C1 segment of cervical spinal cord (tissue), 14 donors: ENCODE results near the gene PRKAR1B.

ENCODE experiments used
- DNase-seq, 14 donors: peaks; one replicate each; lab custom pipeline; 2025; lab: John Stamatoyannopoulos, UW

The PRKAR1B gene

DNA sequence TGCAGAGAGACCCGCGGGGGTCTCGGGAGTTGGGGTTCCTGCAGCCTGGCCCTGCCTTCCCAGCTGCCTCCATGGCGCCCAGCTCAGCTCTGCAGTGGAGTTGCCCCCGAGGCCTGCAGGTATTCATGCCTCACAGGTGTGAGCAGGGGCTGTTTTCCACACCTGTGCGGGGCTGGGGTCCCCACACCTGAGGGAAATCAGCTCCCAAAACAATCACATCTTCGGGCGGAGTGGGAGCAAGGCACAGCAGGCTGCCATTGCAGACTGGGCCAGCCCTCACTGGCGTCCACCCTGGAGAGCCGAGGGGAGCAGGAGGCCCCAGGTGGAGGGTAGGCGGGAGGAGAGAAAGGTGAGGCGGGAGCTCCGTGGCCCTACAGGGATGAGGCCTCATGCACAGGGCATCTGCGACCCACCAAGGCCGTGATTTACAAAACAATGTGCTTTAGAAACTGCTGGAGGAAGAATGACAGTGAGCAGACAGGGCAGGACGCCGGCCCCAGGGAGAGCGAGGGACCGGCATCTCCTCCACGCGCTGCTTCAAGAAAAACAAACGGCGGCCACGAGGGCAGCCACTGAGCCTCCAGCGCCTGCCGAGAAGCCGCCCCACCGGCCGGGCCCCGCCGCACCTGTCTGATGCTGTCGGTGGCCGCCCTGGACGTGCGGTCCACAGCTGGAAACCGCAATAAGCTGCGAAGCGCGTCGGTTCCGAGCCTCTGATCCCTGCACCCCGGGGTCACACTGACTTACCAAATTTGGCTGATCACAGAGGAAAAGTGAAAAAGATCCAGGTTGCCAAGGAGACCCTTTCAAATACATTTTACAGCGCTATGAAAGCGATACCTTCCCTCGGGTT is 154.4 kb downstream of the PRKAR1B start:
- no peak for DNase-seq

DNA sequence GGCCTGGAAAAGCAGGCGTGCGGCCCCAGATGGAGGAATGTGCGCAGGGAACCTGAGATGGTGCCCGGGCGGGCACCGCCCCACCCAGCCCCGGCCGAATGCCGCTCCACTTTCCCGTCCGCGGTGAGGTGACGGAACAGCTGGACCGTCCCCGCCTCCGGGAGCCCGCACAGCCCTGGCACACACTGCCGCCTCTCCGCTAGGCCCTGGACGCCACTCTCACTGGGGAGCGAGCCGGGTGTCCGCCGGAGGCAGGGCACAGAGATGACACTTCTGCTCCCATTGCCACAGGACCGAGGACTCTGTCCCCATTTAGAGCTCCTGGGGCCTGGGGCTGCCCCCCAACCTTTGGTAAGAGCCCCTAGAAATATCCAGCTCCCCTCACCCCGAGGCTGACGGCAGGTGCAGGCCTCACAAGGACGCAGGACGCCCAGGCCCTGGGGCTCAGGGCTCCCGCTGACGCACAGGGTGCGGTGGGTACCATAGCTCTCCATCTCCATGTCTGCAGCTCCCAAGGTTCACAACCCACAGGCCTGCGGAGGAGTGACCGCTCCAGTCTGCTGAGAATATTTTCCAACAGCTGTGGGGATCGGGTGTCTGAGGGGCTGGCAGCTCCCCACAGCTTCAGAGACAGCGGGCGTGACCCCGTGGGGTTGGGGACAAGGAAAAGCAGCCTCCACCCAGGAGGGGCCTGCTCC is 155.2 kb downstream of the PRKAR1B start:
- DNase-seq = no peak

DNA sequence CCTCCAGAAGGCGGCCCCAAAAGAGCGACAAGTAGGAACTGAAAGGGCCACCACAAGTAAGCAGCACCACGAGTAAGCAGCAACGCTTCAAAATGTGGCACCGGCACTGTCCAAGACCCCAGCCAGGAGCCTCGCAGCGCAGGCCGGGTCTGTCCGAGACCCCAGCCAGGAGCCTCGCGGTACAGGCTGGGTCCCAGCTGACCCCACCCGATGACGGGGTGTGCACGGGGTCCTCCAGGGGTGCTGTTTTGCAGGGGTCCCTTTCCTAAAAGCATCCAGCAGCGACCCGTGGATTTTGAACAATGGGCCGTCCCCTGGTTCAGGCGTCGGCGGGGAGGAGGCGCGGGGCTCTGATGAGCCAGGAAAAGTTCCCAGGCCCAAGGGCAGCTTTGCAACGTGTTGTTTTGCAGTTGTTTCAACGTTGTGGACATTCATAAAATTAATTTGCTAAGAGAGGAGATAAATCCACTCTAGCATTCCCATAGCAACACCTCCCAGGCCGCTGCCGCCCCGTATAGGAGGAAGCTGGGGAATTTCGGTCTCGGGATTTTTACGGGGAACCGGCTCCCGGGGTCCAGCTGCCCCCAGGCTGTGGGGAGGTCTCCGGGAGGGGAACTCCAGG is 155.9 kb downstream of the PRKAR1B start:
- no peak for DNase-seq

DNA sequence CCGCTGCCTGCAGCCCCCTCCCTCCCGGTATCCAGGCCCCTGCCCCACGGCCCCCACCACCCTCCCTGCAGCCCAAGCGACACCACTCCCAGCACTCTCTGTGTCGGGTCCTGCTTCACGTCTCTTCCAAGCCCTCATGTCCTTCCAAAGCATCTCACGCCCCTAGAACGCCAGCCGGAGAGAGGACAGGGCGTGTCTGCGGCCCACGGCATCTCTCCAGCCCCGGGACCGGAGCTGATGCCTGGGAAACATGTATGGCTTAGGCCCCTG is 156.3 kb downstream of the PRKAR1B start:
- no peak for DNase-seq

DNA sequence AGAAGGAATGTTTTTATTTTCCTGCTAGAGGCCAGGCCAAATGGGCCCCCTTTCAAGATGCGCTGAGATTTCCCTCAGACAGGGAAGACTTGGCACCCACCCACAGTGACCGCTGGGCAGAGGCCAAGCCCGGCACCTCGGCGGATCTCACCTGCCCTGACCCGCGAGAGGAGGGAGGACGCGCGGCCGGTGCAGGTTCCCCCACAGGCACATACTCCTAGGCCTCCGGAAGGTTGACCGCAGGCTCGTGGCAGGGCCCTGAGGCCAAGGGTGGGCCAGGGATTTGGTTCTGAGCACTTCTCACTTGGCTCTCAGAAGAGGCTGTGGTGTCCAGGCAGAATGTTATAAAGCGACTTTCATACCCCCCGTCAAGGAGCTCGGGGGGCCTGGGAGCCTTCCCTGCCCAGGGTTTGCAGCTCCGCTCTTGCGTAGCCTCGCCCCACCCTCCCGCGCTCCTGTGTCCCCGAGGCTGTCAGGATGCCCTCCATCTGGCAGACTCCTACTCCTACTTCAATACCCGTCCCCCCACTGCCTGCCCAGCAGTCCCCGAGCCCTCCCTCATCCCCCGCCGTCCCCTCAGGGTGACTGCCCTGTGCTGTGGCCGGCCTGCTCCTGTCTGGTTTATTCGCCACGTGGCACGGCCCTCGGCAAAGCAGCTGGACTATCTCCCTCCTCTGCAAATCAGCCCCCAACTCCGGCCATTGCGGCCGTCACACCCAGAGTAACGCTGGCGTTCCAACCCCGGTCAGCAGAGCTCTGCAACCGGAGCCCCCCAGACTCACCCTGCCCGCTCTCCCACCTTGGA is 156.9 kb downstream of the PRKAR1B start:
- no peak for DNase-seq

DNA sequence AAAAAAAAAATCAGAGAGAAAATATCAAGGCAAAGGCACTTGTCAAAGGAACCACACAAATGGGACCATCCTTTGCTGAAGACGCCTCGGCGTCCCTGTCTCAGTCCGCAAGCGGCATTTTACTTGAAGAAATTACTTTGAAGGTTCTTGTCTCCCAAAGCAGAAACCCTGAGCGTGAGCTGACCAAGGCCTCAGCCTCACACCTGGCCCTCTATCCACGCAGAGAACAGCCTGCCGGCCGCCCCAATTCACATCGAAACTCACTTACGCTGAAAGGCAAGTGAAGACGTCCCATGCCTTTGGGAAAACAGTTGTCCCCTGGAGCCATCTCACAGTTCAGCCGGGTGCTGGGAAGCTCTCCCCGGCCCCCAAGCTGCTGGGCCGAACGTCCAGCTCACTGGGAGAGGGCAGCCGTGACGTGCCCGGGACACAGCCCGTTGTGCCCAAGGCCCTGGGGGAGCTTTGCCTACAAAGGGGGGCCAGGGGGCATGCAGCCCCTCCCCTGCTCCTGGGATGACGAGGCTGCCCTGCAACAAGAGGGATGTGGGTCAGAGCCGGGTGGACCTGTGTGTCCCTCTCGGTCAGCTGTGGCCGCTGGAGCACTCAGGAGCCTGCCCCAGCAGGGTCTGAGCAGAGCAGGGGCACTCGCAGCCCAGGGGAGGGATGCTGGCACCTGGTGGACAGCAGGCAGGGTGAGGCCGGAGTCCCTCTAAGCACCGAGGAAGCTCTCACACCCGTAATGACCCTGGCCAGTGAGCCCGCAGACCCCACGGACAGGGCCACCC is 157.8 kb downstream of the PRKAR1B start:
- DNase-seq = no peak

DNA sequence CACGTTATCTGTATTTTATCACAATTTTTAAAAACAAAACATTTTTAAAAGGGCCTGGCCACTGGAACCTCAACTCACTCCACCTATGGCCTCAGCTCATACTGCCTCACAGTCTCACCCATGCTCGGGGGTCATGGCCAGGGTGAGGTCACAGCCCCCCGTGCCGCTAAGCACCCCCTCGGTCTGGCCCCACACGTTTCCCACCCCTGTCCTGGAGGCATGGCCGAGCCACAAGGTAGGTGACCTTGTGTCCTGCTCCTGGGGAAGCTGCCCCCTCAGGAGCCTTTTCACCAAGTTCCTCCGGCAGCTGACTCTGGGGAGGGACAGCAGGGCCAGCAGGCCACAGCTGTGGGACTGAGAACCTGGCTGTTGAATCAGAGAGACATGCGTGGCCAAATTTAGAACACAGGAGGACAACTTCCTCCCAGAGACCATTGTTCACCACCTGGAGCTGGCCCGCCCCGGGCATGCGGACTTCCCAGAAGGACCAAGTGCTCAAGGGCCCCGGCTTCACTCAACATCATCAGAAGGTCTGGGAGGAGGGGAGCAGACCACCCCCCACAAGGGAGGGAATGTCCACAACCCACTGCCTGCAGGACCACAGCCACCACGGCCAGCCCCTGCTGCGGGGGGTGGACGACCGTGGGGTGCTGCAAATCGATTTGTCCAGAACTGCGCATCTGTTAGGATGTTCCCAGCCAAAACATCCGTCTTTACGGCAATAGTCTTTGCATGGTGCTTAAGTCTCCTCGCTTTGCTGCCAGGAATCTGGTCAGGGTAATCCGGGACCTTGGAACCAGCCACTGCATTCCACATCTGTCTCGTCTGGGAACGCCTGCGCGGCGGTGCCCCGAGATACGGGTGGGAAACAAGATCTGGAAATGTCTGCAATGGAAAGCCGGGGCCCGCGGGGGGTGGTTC is 158.8 kb downstream of the PRKAR1B start:
- DNase-seq = no peak

DNA sequence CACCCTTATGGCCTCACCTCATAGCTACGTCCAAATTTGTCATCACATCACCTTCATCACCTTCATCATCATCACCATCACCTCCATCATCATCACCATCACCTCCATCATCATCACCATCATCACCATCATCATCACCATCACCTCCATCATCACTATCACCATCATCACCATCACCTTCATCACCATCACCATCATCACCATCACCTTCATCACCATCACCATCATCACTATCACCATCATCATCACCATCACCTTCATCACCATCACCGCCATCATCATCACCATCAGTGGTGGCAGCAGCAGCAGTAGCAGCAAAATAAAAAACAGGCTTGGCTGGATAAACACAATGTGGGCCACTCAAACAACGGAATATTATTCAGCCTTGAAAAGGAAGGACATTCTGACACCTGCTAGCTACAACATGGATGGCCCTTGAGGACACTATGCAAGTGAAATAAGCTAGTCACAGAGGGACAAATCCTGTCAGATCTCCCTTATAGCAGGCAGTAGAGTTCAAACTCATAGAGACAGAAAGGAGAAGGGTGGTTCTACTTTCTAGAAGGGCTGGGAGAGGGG is 159.7 kb downstream of the PRKAR1B start:
- DNase-seq = no peak

DNA sequence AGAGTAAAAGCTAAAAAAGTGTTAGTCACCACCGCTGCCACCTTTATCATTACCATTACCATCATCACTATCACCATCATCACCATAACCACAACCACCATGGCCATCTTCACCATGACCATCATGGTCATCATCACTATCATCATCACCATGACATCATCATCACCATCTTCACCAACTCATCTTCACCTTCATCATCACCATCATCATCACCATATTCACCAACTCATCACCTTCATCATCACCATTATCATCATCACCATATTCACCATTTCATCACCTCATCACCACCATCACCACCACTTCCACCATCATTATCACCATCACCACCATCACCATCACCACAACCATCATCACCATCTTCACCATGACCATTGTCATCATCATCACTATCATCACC is 161.0 kb downstream of the PRKAR1B start:
- DNase-seq = no peak

DNA sequence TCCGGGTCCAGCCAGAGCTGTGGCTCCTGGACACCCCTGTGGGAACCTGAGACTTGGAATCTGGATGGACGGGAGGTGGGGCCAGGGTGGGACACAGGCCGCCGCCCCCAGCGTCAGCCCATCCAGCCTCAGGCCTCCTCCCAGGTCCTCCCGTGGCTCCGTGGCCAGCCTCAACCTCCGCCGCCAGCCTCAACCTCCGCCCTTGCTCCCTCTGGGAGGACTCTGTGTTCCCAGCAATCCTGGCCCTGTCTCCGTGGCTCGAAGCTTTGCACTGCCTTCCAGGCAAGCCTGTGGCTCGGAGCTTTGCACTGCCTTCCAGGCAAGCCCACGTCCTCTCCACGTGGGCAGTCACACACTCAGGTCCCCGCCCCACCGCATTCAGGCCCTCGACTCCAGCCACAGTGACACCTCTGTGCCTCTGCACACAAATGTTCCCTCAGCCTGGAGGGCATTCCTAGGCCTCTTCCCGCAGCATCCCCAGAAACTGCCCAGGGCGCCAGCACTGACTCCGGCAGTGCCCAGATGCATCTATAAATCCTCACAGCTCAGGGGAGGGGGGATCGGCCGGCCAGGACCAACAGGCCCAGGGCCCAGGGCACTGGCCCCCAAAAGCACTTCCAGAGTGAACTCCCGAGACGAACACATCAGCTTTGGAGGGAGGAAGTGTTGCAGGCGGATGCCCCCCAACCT is 162.8 kb downstream of the PRKAR1B start:
- DNase-seq = peak in 8 of 14 donors; percentile 31 to 89 (median 62)

DNA sequence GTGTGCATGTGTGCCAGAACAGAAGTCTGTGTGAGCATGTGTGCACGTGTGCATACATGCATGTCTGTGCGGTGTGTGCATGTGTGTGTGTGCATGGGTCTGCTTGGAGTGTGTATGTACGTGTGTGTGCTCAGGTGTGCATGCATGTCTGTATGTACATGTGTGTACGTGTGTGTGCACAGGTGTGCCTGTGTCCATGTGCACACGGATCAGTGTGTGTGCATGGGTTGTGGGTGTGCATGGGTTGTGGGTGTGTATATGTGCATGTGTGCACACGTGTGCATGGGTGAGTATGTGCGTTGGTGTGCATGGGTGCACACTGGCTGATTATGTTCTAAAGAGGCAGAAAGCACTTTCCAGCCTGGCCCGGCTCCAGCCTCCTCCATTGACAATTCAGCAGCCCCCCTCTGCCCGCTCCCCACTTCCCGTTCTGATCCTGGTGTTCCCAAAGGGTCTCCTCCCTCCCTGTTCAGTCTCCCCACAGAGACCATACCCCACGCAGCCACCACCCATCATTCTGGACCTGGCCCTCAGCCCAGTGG is 163.4 kb downstream of the PRKAR1B start:
- DNase-seq = no peak

DNA sequence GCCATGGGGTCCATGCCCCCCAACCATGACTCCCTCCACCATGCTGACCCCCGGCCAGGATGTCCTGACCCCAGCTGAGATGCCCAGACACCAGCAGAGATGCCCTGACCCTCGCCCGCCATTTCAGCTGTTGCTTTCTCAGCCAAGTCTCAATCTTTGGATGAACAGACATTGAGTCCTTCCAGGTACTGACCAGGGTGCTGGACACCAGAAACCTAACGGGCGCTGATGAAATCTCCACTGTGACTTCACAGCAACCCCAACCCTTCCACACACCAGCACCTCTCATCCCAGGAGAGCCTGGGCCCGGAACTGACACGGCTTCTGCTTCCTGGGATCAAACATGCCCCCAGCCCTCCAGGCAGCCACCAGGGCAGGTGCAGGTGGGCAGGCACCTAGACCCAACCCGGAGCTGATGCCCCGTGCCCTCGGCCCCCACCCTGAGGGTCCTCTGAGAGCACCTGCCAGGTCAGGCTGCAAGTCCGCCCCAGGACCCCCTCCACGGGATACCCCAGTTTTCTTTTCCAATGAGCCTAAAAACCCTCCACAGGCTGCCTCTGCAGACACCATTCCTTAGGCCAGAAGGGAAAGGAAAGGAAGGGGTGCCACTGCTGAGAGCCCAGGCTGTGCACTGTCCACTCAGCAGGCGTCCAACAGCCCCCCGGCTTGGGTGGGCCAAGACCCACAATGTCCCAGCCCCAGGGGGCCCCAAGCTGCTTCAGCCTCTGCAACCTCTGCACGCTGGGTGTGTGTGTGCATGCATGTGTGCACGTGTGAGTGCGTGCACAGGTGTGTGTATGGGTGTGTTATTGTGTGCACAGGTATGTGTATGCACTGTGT is 164.1 kb downstream of the PRKAR1B start:
- no peak for DNase-seq

DNA sequence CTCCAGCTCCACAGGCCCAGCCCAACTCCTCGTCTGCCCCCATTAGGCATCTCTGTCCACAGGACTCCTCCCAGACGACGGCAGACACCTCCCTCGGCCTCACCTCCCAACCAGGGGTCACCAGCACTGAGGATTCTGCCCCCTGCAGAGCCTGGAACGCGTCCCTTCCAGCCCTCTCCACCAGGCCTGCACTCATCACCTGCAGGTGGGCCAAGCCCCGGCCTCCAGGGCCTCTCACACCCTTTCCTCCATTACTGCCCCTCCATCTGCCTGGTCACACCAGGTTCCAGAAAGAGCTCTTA is 164.8 kb downstream of the PRKAR1B start:
- no peak for DNase-seq

DNA sequence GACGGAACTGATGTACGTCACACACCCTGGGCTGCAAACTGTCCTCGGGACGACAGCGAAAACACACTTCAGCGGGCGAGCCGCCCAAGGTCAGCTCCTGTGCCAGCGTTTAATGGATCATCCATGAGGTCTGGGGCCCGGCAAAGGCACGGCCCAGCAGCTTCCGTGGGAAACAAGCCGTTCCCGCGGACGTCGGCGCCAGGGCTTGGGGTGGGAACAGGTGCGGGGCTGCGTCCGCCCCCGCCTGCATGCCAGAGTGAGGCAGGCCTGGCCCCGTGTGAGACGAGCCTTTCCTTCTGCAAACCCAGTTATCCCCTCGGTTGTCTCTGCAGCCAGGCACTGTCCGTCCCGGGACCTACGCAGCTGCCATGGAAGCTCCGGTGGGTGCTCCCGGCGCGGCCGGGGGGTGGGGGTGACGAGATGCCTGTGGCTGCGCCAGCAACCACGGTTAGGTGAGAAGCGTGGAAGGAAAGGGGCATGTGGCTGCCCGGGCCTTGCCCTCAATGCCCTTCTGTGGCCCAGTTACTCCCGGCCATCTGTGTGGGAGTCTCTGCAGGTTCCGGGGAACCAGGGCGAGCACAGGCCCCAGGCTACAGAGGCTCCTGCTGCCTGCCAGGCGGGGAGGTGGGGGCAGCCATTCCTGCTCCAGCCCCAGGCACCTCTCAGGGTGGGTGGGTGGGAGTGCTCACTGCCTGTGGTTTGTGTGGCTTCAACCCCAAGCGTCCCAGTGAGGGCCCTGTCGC is 165.3 kb downstream of the PRKAR1B start:
- DNase-seq = peak in 1 of 14 donors; percentile 48

DNA sequence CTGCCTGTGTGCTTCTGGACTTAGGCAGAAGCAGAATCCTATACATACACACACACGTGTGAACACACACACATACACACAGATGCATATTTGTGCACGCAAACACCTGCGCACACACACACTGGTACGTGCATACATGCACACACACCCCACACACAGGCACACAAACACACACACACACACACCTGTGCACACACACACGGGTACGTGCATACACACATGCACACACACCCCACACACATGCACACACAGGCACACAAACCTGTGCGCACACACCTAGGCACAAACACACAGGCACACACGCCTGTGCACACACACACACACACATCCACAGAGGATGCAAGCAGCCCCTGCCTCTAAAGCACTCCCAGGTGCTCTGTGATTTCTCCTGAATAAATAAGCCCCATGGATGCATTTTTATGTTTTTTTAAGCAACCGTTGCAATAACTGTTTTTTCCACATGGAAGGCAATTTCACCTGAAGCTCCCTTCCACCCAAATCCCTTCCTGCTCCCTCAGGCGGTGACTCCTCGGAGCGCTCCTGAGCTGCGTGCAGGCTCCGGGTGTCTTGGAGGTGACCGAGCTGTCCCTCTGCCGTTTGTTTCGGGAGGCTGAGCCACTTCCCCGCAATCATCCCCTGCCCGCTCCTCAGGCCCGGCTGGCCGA is 166.0 kb downstream of the PRKAR1B start:
- DNase-seq = no peak

DNA sequence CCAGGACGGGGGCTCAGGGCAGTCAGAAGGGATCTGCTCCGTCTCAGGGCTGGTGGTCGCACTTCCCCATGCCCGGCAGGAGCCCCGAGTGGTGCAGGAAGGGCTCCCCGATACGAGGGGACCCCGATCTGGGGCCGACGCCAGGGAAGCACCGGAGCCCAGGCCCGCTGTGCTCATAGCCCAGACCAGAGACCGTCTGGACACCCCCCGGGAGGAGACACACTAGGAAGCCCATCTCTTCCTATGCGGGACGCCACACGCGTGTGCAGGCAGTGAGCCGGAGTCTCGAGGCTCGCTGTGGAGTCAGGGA is 167.7 kb downstream of the PRKAR1B start:
- no peak for DNase-seq

DNA sequence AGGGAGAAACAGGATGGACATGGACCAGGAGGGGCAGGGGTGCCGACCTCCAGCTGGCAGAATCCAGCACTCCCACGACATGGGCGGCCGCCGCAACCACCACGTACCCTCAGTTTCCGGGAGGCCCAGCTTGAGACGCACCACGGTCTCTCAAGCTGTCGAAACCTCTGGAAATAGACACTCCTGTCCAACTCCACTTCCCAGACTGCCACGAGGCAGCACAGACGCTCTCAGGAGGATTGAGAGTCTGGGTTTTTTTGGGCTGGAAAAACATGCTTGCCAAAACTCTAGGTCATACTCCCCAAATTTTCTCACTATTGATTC is 169.6 kb downstream of the PRKAR1B start:
- DNase-seq = no peak
